H1 (cell line): ENCODE results near the gene ICAM5.

Experiments used
- CBX5 ChIP-seq: fragments of 300-800, 300-1000 bp; sonication (generic); IDR thresholded peaks from 2 replicates; pipeline ENCODE4 v1.7.1; 2016; ENCODE audit warnings: antibody characterized with exemption, low read length, low read depth
- CTCF ChIP-seq, 3 experiments: IDR thresholded peaks; 1 replicate in 2 of 3; 2 replicates in 1 of 3; pipeline versions ENCODE4 v1.5.1 to v1.6.1; 2011; ENCODE audit warnings: low read length in 3 of 3, mild to moderate bottlenecking in 3 of 3, inconsistent platforms in 2 of 3, low read depth in 1 of 3, moderate library complexity in 1 of 3; ENCODE audit not compliant: insufficient read depth in 1 of 3; ENCODE audit errors: control extremely low read depth in 1 of 3
- KDM1A ChIP-seq: fragments of 200-600, 300-600 bp; sonication (generic); IDR thresholded peaks from 2 replicates; pipeline ENCODE4 v1.7.1; 2016; ENCODE audit warnings: mild to moderate bottlenecking, low read length, borderline replicate concordance
- MAFK ChIP-seq: IDR thresholded peaks from 2 replicates; pipeline ENCODE4 v1.6.1; 2012; ENCODE audit warnings: low read depth, mild to moderate bottlenecking, improper control_type of control experiment, low read length
- MAX ChIP-seq: IDR thresholded peaks from 2 replicates; pipeline ENCODE4 v1.6.1; 2012; ENCODE audit warnings: inconsistent platforms
- PHF8 ChIP-seq: fragments of 200-600 bp; sonication (generic); conservative IDR thresholded peaks from 2 replicates; pipeline ENCODE4 v1.7.1; 2012; ENCODE audit warnings: low read depth, mild to moderate bottlenecking, inconsistent platforms, low read length, moderate library complexity
- POLR2A ChIP-seq, 2 experiments: IDR thresholded peaks; 1 replicate in 1 of 2; 2 replicates in 1 of 2; pipeline ENCODE4 v1.6.1; 2011; ENCODE audit warnings: low read depth in 2 of 2, low read length in 2 of 2, mild to moderate bottlenecking in 2 of 2; ENCODE audit errors: control extremely low read depth in 1 of 2
- POLR2AphosphoS5 ChIP-seq: IDR thresholded peaks from 2 replicates; pipeline ENCODE4 v1.6.1; 2011; ENCODE audit warnings: low read depth, low read length
- RAD21 ChIP-seq, 2 experiments: IDR thresholded peaks in 1 of 2; conservative IDR thresholded peaks in 1 of 2; 2 replicates each; pipeline ENCODE4 v1.6.1; 2011; ENCODE audit warnings: low read depth in 2 of 2, low read length in 2 of 2, improper control_type of control experiment in 1 of 2, inconsistent platforms in 1 of 2, mild to moderate bottlenecking in 1 of 2, moderate library complexity in 1 of 2
- SP1 ChIP-seq: IDR thresholded peaks from 2 replicates; pipeline ENCODE4 v1.6.1; 2011; ENCODE audit warnings: low read depth, low read length
- TAF1 ChIP-seq: IDR thresholded peaks from 2 replicates; pipeline ENCODE4 v1.6.1; 2011; ENCODE audit warnings: mild to moderate bottlenecking, low read depth, low read length
- TF ChIP-seq, protein P1 (sequence below): IDR thresholded peaks from 2 replicates; pipeline ENCODE4 v1.6.1; 2011; ENCODE audit warnings: low read depth, mild to moderate bottlenecking, low read length; ENCODE audit not compliant: insufficient read depth

DNA sequence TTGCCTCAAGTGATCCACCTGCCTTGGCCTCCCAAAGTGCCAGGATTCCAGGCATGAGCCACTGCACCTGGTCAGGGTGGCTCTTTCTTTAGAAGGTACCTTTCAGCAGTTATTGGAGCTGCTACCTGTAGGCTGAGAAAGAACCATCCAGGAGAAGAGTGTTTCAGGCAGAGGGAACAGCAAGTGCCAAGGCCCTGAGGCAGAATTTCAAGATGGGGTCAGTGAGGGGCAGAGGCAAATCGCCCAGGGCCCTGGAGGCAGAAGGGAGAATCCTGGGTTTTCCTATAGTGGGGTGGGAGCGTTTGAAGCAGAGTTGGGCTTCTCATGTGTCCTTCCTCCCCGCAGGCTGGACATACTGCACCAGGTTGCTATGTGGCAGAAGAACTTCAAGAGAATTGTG, 35.5 kb upstream of the ICAM5 start:
- no peak for TF ChIP-seq POLR2AphosphoS5
- no peak for TF ChIP-seq CTCF (IDR thresholded peaks at IDR 0.05; ENCODE audit: control extremely low read depth in 1 of 3, insufficient read depth in 1 of 3, low read depth in 1 of 3, low read length in 3 of 3)
- TF ChIP-seq MAFK = no peak
- TF ChIP-seq CBX5 = no peak
- no peak for TF ChIP-seq POLR2A (IDR thresholded peaks at IDR 0.05; ENCODE audit: control extremely low read depth in 1 of 2, low read depth in 2 of 2, low read length in 2 of 2)
- TF ChIP-seq SP1 = no peak
- TF ChIP-seq TAF1 = no peak
- TF ChIP-seq RAD21 (IDR thresholded peaks at IDR 0.05 in 1 of 2, conservative IDR thresholded peaks at IDR 0.05 in 1 of 2; ENCODE audit: low read depth in 2 of 2, low read length in 2 of 2) = no peak
- TF ChIP-seq MAX = no peak
- no peak for TF ChIP-seq PHF8
- TF ChIP-seq, protein P1, sequence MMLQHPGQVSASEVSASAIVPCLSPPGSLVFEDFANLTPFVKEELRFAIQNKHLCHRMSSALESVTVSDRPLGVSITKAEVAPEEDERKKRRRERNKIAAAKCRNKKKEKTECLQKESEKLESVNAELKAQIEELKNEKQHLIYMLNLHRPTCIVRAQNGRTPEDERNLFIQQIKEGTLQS = no peak
- no peak for TF ChIP-seq KDM1A
